HPDE6-E6E7 (cell line): ENCODE measurements around the gene CSRP2.

Experiments
- DNase-seq: peaks from one replicate; pipeline ENCODE4 v3.0.0; 2011; ENCODE audit warnings: missing footprints; ENCODE audit errors: extremely low spot score

Gene CSRP2

DNA sequence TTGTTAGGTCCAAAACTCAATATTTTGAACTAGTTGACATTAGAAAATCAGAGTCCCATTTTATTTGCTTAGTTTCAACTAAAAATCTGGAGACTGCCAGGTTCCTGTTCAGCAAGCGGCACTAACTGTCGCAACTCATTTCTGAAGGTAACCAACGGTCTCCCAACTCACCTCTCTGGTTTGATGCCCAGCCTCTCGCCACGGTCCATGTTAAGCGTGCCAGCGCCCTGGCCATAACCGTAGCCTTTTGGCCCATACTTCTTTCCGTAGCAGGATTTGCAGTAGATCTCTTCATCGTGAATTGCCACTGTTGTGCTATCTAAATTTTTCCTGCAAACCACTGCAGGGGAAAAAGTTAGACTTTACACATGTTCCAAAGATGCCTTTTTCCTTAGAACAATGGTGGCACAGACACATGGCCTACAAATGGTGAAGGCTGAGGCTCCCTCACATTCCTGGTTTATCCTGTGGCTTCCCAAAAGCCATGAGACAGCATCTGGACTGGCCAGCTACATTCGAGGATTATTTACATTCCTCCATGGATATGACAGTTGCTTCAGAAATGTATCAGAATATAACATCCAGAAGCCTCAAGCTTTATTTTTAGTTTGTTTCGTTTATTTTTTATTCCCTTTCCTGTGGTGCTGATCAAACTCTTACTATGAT, 15.7 kb downstream of the CSRP2 start:
- DNase-seq, result no peak

DNA sequence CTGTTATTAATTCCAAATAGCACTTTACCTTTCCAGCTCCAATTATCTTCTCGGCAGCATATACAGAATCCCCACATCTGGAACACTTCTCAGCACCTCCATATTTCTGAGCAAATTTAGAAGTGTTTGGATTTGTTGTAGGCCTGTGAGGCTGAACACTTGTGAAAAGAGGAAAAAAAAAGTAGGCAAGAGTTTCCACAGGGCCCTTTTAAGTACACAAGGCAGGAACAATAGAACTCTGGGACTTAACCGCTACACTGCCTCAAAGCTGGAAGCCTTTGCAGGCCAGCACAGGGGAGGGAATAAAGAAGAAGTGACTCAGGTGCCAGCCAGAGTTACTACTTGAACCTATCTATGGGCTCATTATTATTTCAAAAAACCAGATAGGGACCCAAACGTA, 18.6 kb downstream of the CSRP2 start:
- no peak for DNase-seq

DNA sequence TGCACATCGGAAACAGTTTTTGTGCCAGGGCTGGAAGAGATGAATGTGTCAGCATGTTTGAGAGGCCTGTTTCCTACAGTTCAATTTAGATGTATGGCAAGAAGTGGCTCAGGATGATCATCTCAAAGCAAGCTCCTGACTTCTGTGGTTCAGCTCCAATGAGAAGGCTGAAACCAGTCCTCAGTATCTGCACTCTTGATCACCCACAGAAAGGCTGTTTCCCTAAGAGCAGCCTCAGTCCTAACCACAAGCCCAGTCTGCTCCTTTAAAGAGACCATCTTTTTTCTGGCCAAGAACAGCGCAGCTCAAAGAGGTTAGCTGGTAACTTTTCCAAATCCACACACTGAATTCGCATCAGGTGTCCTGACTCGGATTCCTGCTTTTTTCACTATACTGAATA, 19.2 kb downstream of the CSRP2 start:
- no peak for DNase-seq

DNA sequence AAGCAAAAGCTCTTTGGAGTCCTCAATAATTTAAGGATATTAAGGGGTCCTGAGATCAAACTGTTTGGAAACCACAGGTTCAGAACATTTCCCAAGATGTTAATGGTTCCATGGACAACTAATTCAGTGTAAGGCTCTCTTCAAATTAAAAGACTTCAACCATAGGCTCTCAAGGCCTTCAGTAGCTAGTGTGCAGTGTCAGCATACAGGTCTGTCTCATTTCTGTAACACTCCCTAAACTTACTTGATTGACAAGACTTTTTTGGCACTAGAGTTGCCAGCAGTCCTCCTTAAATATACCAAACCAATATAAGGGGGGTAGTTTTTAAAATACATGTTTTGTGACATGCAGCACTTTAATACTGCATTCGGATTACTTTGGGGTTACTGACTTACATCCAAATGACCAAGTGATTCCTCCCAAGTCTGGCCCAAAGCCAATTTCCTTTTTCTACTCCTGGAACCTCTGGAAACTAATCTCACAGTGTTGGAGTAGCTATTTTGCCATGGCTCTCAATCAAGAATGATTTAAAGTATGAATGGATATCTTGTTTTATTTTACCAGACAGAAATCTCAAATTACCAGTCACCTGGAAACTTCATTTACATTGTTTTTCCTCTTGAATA, 22.7 kb downstream of the CSRP2 start:
- DNase-seq, result no peak

DNA sequence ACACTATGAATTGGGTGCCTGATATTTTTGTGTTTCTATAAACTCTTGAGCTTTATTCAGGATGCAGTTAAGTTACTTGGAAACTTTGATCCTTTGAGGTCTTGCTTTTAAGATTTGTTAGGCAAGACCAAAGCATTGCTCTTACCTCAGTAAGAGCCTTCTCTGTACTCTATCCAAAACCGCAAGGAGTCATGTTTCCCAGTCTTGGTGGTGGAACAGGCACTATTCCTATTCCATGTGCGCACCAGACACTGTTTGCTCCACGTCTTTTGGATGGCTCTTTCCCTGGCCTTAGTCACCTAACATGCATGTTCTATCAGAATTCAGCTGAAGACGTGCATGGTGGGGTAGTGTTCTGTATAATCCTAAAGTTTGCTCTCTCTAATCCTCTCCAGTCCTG, 23.5 kb downstream of the CSRP2 start:
- no peak for DNase-seq

DNA sequence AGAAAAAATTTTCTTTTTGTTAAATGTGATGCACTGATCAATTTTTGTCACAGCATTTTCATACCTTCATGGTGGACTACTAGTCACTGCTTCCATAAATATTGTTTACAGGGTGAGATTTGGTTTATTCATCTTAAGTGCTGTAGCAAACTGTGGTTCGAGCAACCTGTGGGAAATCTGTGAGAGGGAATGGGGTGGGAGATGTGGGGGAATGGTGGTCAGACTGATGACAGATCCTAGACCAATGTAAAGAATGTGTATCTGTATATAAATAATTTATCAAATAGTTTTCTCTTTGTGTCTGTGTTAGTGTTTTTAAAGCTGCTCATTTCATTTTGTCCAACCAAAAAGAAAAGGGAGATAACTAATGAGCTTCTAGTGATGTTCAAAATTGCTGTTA, 26.7 kb downstream of the CSRP2 start:
- DNase-seq, result no peak

DNA sequence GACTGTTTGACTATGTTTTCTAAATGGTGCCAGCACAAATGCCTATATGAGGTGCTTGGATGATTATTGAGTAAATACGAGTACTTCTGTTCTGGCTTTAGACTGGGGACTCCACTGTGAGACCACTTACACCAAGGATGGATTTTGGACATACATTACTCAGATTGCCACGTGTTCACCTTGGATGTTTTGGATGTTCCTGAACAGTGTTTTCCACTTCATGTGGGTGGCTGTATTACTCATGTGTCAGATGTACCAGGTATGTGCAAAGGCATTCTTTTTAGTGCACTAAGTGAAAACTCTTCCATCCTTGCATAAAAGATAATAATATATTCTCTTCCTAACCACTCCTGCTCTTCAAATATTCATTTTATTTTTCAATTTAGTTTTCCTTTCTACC, 30.7 kb downstream of the CSRP2 start:
- DNase-seq, result no peak

DNA sequence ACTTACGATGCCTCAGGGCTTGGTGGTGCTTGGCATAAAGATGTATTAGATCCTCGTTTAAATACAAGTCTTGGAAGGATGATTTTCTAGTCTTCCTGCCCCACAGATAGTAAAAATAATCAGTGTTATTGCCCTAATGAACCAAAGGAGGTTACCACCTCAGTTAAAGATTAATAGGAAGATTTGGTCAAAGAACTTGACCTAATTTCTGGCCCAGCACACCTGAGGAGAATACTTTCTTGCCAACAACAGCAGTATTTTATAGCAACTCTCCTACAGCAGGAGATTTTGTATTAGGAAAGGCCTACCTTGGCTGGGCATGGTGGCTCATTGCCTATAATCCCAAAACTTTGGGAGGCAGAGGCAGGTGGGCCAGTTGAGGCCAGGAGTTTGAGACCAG, 31.6 kb downstream of the CSRP2 start:
- DNase-seq, result no peak

DNA sequence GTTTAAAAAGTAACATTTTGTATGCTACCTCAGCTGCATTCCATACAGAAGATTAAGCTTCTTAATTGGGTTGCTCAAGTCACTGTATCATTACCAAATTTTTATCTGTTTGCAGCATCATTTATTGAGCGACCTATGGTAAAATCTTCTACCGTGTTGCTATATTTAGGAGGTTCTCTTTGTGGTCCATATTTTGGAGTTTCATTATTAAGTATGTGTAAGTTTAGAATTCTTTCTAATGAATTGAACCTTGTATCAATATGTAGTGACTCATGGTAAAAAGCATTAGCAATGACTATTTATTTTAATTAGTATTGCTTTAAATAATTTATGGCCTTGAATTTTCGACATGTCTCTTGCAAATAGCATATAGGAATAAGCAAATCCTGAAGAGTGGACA, 42.2 kb downstream of the CSRP2 start:
- DNase-seq, result no peak

DNA sequence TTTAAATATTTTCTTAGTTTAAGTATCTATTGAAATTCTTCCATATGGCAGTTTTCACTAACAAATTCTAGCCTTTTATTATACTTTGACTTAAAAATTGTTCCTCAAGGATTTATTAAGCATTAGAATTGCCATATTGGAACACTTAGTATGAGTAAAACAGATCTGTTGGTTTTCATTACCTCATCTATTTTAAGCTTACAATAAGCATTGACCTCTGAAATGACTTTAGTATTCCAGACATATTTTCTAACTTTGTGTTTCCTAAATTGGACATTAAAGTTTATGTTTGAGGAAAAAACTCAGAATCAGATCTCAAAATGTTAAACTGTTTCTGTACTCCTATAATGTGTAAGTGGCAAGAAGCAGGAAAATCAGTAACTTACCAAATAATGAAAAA, 48.4 kb downstream of the CSRP2 start:
- DNase-seq, result no peak

DNA sequence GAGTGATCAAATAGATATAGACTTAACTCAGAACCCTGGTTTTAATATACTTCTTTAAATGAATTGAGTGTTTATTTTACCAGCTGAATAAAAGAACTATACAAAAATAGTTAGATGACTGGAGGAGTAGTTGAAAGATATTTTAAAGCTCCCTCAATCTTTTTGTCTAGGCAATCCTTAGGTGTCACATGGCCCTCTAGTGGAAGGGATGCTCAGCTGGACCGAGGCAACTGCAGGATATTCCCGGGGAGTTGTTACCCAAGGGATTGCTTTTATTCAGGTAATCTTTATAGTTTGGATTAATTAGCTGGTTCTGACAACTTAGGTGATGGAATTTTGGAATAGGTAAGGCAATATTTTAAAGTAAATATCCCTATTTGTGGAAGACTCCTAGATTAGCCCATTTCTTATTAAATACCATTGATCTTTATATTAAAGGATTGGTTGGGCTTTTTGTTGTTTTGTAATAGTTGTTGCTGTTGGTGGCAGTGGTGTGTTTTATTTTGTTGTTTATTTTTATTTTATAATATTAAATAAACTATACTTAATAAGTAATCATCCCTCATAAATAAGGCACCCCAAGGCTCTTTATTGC, 57.8 kb downstream of the CSRP2 start:
- peak; percentile 45 for DNase-seq

DNA sequence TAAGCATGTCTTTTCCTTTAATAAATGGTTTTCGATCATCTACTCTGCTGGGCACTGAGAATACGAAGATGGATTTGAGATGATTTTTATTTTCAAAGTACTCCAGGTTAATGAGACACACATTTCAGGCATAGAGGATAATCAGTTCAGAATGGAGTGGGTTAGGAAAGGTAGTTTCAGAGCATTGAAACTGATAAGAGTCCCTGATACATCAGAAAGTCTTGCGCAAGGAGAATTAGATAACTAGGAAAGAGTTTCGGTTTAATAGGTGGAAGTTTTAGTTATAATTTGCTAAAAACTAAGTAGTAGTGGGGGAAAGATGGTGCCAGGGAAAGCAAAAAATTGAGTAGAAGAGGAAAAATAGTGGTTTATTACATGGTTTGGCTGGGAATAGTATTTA, 64.8 kb downstream of the CSRP2 start:
- DNase-seq, result no peak

DNA sequence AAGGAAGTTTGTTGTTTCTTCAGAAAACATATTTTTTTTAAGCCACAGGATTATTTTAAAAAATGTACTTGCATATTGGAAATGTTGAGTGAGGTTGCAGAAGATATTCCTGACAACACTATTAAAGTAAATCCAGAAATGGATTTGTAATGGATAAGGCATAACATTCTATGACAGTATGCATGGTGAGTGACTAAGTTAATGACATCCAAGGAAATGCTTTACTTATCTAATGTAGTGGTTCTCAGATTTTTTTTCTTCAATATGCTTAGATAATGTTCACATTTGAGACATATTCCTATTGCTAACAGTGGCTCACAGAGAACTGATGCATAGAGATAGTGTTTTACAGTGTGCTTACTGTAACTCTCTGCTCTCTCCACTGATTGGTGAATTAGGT, 65.6 kb downstream of the CSRP2 start:
- DNase-seq, result no peak

DNA sequence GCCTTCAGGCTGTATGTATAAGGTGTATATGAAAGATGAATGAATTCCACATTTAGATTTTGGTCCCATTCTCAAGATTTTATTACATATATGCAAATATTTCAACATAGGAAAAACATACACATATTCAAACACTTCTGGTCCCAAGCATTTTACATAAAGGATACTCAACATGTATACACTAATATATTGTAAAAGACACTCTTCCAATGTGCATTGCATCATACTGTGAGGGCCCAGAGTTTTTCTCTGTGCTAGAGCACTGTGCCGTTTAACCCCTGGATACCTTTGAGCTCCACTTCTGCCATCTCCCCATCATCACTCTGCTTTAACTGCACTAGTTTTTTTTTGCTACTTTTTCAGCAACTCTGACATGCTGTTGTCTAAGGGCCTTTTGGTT, 66.8 kb downstream of the CSRP2 start:
- no peak for DNase-seq

DNA sequence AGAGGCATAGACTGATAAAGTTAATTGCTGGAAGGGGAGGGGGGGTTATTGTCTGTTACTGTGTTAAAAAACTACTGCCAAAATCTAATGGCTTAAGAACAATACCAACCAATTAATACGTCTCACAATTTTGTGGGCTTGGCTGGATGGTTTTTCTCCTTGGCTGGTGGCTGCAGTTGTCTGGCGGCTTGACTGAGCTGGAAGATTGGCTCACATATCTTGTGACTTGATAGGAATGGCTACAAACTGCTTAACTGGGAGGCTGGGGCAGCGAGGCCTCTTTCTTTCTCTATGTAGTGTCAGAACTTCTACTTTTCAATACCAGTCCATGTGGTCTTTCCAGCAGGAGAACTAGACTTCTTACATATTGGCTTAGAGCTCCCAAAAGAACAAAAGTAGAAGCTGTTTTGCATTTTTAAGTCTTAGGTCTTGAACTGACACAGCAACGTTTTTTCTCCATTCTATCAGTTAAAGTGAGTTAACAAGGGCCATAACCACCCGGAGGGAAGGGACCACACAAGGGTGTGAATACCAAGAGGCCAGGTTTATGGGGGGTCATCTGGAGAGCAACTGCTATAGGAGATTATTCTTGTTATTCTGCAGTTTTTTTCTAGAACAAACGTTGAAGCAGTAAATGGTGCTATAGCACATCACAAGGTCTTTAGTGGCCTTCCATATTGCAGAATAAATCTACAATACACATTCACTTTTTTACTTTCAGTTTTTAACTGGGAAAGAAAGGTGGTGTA, 68.0 kb downstream of the CSRP2 start:
- DNase-seq, result no peak
